T-cell (primary cell): ENCODE data around the gene RXRA. TPM values are rescaled to one million over a fixed set of nuclear protein-coding genes. Genes with fewer than 3 reads are reported as not detected.

ENCODE experiments used
- ATAC-seq, 4 experiments: fragments of 200-7000 bp in 3 of 4; fragments of 150-1000 bp in 1 of 4; cut with Tn5 transposase; replicated peaks in 1 of 4; 1 replicate in 3 of 4; 2 replicates in 1 of 4; pipeline ENCODE4 v1.10.0; 2021; ENCODE audit warnings: moderate library complexity in 3 of 4, mild to moderate bottlenecking in 2 of 4, moderate number of reproducible peaks in 1 of 4
- CTCF ChIA-PET, 2 donors: fragments of 300-600 bp; sonication (Branson Sonifier 250); formaldehyde crosslinking; loops; one replicate each; lab custom pipeline; 2022; ENCODE audit warnings: antibody characterized with exemption in 2 of 2; lab: Charles Lee
- POLR2A ChIA-PET, 2 donors: fragments of 300-600 bp; sonication (Branson Sonifier 250); formaldehyde crosslinking; loops; one replicate each; lab custom pipeline; 2022; ENCODE audit warnings: antibody characterized with exemption in 2 of 2; lab: Charles Lee
- DNase-seq, 35 experiments: peaks; one replicate each; pipeline versions ENCODE4 v3.0.0 to v3.0.0-alpha.2; 2013 to 2023
- H3K27ac ChIP-seq: one replicate; pipeline ENCODE4 v1.5.1; 2013; ENCODE audit warnings: low read length
- H3K27me3 ChIP-seq, 2 experiments: replicated peaks in 1 of 2; 1 replicate in 1 of 2; 2 replicates in 1 of 2; pipeline versions ENCODE4 v1.6.1 to v1.7.0; 2013; ENCODE audit warnings: low read length in 1 of 2, mixed read lengths in 1 of 2; ENCODE audit not compliant: control insufficient read depth in 2 of 2, insufficient read depth in 2 of 2; ENCODE audit errors: extremely low read depth in 1 of 2
- H3K36me3 ChIP-seq, 2 donors: 1 replicate in 1 of 2; 2 replicates in 1 of 2; pipeline versions ENCODE4 v1.6.1 to v1.7.0; 2013; ENCODE audit warnings: low read length in 1 of 2; ENCODE audit not compliant: control insufficient read depth in 2 of 2, insufficient read depth in 1 of 2; ENCODE audit errors: extremely low read depth in 1 of 2
- H3K4me1 ChIP-seq, 2 experiments: 1 replicate in 1 of 2; 2 replicates in 1 of 2; pipeline versions ENCODE4 v1.6.1 to v1.7.0; 2013; ENCODE audit warnings: low read length in 2 of 2, mixed read lengths in 1 of 2; ENCODE audit not compliant: insufficient read depth in 2 of 2, control insufficient read depth in 1 of 2; ENCODE audit errors: extremely low read depth in 1 of 2
- H3K4me3 ChIP-seq, 2 donors: 1 replicate in 1 of 2; 2 replicates in 1 of 2; pipeline versions ENCODE4 v1.5.1 to v1.7.0; 2013; ENCODE audit warnings: mild to moderate bottlenecking in 2 of 2, low read length in 1 of 2, moderate library complexity in 1 of 2; ENCODE audit not compliant: control insufficient read depth in 1 of 2; ENCODE audit errors: extremely low read depth in 1 of 2
- H3K9me3 ChIP-seq: 2 replicates; pipeline ENCODE4 v1.7.0; 2013
- H3K27ac Mint-ChIP-seq, 2 donors: one replicate each; pipeline ENCODE4 v1.8.0; 2020 to 2021; ENCODE audit warnings: mild to moderate bottlenecking in 2 of 2, mixed read lengths in 2 of 2
- H3K27me3 Mint-ChIP-seq, 2 donors: one replicate each; pipeline ENCODE4 v1.8.0; 2021 to 2022; ENCODE audit warnings: mixed read lengths in 2 of 2
- H3K36me3 Mint-ChIP-seq: one replicate; pipeline ENCODE4 v1.8.0; 2021; ENCODE audit warnings: mixed read lengths
- H3K4me1 Mint-ChIP-seq, 3 donors: one replicate each; pipeline ENCODE4 v1.8.0; 2020 to 2022; ENCODE audit warnings: mixed read lengths in 3 of 3, mild to moderate bottlenecking in 1 of 3
- H3K4me3 Mint-ChIP-seq, 3 donors: one replicate each; pipeline ENCODE4 v1.8.0; 2020 to 2022; ENCODE audit warnings: mild to moderate bottlenecking in 3 of 3, mixed read lengths in 3 of 3, moderate library complexity in 3 of 3
- H3K9me3 Mint-ChIP-seq, 3 donors: one replicate each; pipeline ENCODE4 v1.8.0; 2020 to 2022; ENCODE audit warnings: mixed read lengths in 3 of 3
- WGBS: methylation state at CpG from one replicate; pipeline ENCODE4 v1.1.5; 2013; ENCODE audit warnings: missing lambda C conversion rate; ENCODE audit not compliant: insufficient coverage; 5-methylcytosine and 5-hydroxymethylcytosine counted together
- total RNA-seq, 35 experiments: library from RNA in 6 of 35; stranded (reverse) in 6 of 35; fragments of 120-200 nt in 1 of 35; gene quantifications; one replicate each; pipeline versions ENCODE4 v1.2.1 to v1.2.4 and lab custom pipeline; 2013 to 2026

RXRA gene
- total RNA-seq, 5 donors from 2014 or later (not counting 1 experiment from before 2014, with no cell fraction given) = 5.6 to 17.7 (median 14.5) TPM

DNA sequence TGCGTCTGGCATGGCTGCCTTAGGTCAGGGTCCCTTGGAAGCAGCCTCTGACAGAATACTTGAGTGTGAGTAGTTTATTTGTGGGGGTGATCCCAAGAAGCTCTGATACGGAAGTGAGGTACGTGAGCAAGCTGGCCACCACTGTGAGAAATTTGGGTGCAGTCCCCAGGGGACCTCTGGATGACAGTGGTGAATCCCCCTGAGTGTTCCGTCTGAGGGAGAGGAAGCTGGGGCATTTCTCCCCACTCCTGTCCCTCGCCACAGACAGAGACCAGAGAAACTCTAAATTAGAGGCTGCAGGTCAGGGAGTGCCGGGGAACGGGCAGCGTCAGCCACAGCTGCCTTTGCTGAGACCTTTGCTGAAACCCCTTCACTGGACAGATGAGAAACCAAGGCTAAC is 159.4 kb downstream of the RXRA start:
- Mint-ChIP-seq H3K36me3 (no peaks in the 10 kb centered on the region), H3K27me3 (peaks cover 0 to 15% of the 10 kb centered on the region in 2 donors), H3K27ac (no peak overlapping the region), H3K9me3 (no peaks in the 10 kb centered on the region), H3K4me1 (no peaks in the 10 kb centered on the region), H3K4me3 (no peak overlapping the region)
- DNase-seq (no peak), ATAC-seq (no peak)
- no peaks in the 10 kb centered on the region for H3K4me1 ChIP-seq
- H3K27me3 ChIP-seq = peaks cover 0 to 25% of the 10 kb centered on the region in 2 experiments
- WGBS = 92% methylated on average over 7 of the region's 8 CpGs
- POLR2A ChIA-PET = no interaction called here
- H3K27ac ChIP-seq = no peak overlapping the region
- CTCF ChIA-PET = no interaction called here
- no peaks in the 10 kb centered on the region for H3K9me3 ChIP-seq
- no peaks in the 10 kb centered on the region for H3K36me3 ChIP-seq
- no peak overlapping the region for H3K4me3 ChIP-seq

DNA sequence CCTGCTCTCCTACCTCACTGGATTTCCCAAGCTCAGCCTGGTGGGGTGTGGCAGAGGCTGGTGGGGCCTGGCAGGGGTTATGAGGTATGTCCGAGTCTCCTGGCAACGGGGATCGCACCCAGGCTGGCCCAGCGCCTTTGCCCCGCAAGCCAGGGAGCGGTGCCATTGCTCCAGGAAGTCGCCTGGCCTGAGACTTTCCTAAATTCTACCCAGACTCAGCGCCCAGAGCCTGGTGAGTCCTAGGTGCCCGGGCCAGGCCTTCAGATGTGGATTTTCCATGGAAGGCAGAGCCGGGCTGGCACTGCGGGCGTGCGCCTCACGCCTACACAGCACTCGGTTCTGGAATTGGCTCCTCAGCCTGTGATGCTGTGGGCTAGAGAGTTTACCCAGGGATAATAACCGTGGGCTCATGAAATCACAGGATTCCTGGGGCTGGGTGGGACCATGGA is 159.9 kb downstream of the RXRA start:
- Mint-ChIP-seq H3K4me3 (no peak overlapping the region), H3K36me3 (no peaks in the 10 kb centered on the region), H3K9me3 (no peaks in the 10 kb centered on the region), H3K27ac (no peak overlapping the region), H3K4me1 (no peaks in the 10 kb centered on the region), H3K27me3 (peaks cover 0 to 15% of the 10 kb centered on the region in 2 donors)
- CTCF ChIA-PET = no interaction called here
- Histone ChIP-seq H3K4me3 (no peak overlapping the region), H3K27me3 (peaks cover 0 to 26% of the 10 kb centered on the region in 2 experiments), H3K27ac (no peak overlapping the region), H3K9me3 (no peaks in the 10 kb centered on the region), H3K36me3 (no peaks in the 10 kb centered on the region), H3K4me1 (no peaks in the 10 kb centered on the region)
- WGBS = 93% methylated on average over 13 of the region's 16 CpGs
- DNase-seq (peak in 1 of 35 experiments; percentile 1), ATAC-seq (no peak)
- POLR2A ChIA-PET = no interaction called here

DNA sequence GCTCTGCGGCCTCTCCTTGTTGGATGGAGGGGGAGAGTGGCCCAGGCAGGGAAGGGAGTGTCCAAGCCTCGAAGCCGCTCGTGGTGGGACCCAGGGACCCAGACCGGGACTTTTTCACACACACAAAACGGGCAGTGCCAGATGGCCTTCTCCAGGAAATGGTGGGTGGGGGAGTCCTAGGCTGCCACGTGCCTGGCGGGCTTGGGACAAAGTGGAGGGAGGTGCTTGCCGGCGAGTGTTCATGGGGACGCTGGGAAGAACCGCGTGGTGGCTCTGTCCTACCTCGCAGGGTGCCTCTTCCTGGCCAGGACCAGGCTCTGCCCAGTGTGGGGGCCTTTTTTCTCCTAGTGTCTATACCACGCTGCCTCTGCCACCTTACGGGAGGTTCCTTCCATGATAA is 160.3 kb downstream of the RXRA start:
- H3K9me3 ChIP-seq = no peaks in the 10 kb centered on the region
- no peak overlapping the region for H3K27ac Mint-ChIP-seq
- no peak for DNase-seq
- ChIA-PET POLR2A (interaction anchor here in 1 of 2 donors (0.6 kb wide), 1 partner anchor 8 kb away, joined by 3 read pairs; no protein-coding TSS in a partner anchor), CTCF (no interaction called here)
- no peak overlapping the region for H3K4me3 ChIP-seq
- peaks cover 0 to 19% of the 10 kb centered on the region in 2 donors for H3K27me3 Mint-ChIP-seq
- H3K4me1 Mint-ChIP-seq = no peaks in the 10 kb centered on the region
- no peak overlapping the region for H3K4me3 Mint-ChIP-seq
- H3K36me3 ChIP-seq = no peaks in the 10 kb centered on the region
- H3K27me3 ChIP-seq = peaks cover 0 to 28% of the 10 kb centered on the region in 2 experiments
- 68% methylated on average over 13 of the region's 16 CpGs for WGBS
- no peak for ATAC-seq
- no peak overlapping the region for H3K27ac ChIP-seq
- no peaks in the 10 kb centered on the region for H3K36me3 Mint-ChIP-seq
- no peaks in the 10 kb centered on the region for H3K9me3 Mint-ChIP-seq
- H3K4me1 ChIP-seq = no peaks in the 10 kb centered on the region

Other genes with a start within 250 kb of the RXRA start
- gene WDR5, start 190.4 kb upstream of the RXRA start, total RNA-seq = 10 to 100 TPM; 17.5 to 38.3 (median 30.9) TPM
- 100 to 1,000 TPM in 2 of 5 donors, 10 to 100 TPM in 3; 55.0 to 121 (median 78.9) TPM for gene RNU6ATAC, start 161.9 kb upstream of the RXRA start, total RNA-seq